Measurements from ENCODE around the gene TXNRD3.

TXNRD3 gene

DNA sequence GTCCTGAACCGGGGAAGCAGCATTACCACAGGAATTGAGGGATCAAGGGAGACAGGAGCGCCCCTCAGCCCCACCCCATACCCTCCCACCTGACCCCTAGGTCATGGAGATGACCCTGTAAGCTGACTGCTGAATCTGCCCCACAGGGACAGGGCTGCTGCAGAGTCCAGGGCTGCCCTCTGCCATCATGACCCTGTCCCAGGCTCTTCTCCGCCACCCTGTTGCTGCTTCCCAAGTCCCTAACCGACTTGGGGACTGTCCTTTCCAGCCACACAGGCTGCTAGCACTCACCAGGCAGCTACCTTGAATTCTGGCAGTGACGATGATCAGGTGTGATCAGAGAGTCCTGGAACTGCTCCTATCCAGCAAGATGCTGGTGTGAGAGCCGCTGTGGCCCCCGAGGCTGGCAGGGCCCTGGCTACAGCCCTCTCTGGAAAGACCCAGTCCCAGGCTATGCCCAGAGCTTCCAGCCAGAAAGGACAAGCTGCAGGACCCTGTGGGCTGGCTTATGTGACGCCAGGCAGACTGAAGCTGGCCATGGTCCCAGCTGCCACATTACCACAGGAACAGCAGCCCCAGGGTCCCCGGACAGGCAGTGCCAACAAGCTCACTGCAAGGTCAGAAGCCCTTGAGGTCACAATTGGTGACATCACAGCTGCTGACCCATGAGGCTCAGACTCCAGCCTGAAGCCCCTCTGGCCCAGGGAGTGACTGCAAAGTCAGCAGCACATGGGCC lies 96.4 kb downstream of the TXNRD3 start, which contains the start of gene C3orf22:
Gene C3orf22, minus strand, starts transcription at position 597 of the 736 bp plus-strand sequence. CDS start 5,542 bp downstream, outside the sequence.
- H3K4me3 ChIP-seq, result no peak within 1 kb of the TSS
- no peak within 1 kb of the TSS for H3K27ac ChIP-seq

- H3K27ac ChIP-seq, result no peak overlapping the region
- H3K4me3 ChIP-seq, result no peak overlapping the region
Measured at GRCh38 chr3:126557761-126558160, 97.2 kb downstream of the TXNRD3 start.

- H3K27ac ChIP-seq, result no peak overlapping the region
Measured at GRCh38 chr3:126557415-126557745, 97.5 kb downstream of the TXNRD3 start.

More at GRCh38 chr3:126557415-126557745, 97.5 kb downstream of the TXNRD3 start:
- no peak overlapping the region for H3K4me3 ChIP-seq
